Calu3 (cell line): ENCODE measurements around the gene NME5. TPM values are rescaled to one million over a fixed set of nuclear protein-coding genes. Genes with fewer than 3 reads are reported as not detected.

Experiments used
- BruUV-seq: library from RNA; stranded (reverse); fragments of 400-500 nt; replicated peaks from 2 replicates; lab custom pipeline; 2021; lab: Mats Ljungman, UMichigan
- CTCF ChIA-PET: fragments of 300-600 bp; sonication (Branson Sonifier 250); formaldehyde crosslinking; loops from one replicate; lab custom pipeline; 2022; ENCODE audit warnings: antibody characterized with exemption; lab: Charles Lee
- DNase-seq: peaks from one replicate; pipeline ENCODE4 v3.0.0; 2022
- H3K27ac Mint-ChIP-seq: one replicate; pipeline ENCODE4 v1.8.0; 2022; ENCODE audit warnings: mixed read lengths; ENCODE audit not compliant: unreplicated experiment
- H3K27me3 Mint-ChIP-seq: one replicate; pipeline ENCODE4 v1.8.0; 2022; ENCODE audit warnings: mixed read lengths; ENCODE audit not compliant: unreplicated experiment
- H3K36me3 Mint-ChIP-seq: one replicate; pipeline ENCODE4 v1.8.0; 2022; ENCODE audit warnings: mild to moderate bottlenecking, moderate library complexity, mixed read lengths; ENCODE audit not compliant: insufficient read depth, unreplicated experiment
- H3K4me1 Mint-ChIP-seq: one replicate; pipeline ENCODE4 v1.8.0; 2022; ENCODE audit warnings: mild to moderate bottlenecking, low read depth, mixed read lengths; ENCODE audit not compliant: unreplicated experiment
- H3K4me3 Mint-ChIP-seq: one replicate; pipeline ENCODE4 v1.8.0; 2022; ENCODE audit warnings: mild to moderate bottlenecking, low read depth, moderate library complexity, mixed read lengths; ENCODE audit not compliant: unreplicated experiment
- H3K9me3 Mint-ChIP-seq: one replicate; pipeline ENCODE4 v1.8.0; 2022; ENCODE audit warnings: low read depth, mixed read lengths; ENCODE audit not compliant: unreplicated experiment
- CTCF ChIP-seq: fragments of 200-600 bp; IDR thresholded peaks from one replicate; pipeline ENCODE4 v1.8.0; 2022; ENCODE audit warnings: antibody characterized with exemption; ENCODE audit not compliant: unreplicated experiment
- intact Hi-C: fragments of 100-400 bp; cut with micrococcal nuclease; formaldehyde crosslinking; loops from one replicate; pipeline ENCODE4 v1.10.0; 2022; ENCODE audit not compliant: unreplicated experiment
- total RNA-seq: library from RNA; stranded (reverse); gene quantifications from 2 replicates; pipeline ENCODE4 v1.2.3, GENCODE V29; 2022

The NME5 gene
- total RNA-seq, 1 experiment from 2014 or later, result 3.9 TPM

- no peak overlapping the region for H3K27ac Mint-ChIP-seq
- H3K27me3 Mint-ChIP-seq, result peaks cover 11% of the 10 kb centered on the region
- H3K4me3 Mint-ChIP-seq, result no peak overlapping the region
- CTCF ChIA-PET, result interaction anchor here (0.6 to 2.9 kb wide), 4 partner anchors 32 to 438 kb away, joined by 3 to 20 read pairs (median 6); no protein-coding TSS in a partner anchor
- BruUV-seq, result no TSS peak
- intact Hi-C loops, result loop anchor here (1.0 to 10.0 kb wide), 3 partner anchors 32 to 439 kb away; no protein-coding TSS in a partner anchor
- DNase-seq, result no peak
- no peaks in the 10 kb centered on the region for H3K4me1 Mint-ChIP-seq
- TF ChIP-seq CTCF, result no peak
- no peaks in the 10 kb centered on the region for H3K36me3 Mint-ChIP-seq
- H3K9me3 Mint-ChIP-seq, result no peaks in the 10 kb centered on the region
These were observed 71.3 kb downstream of the NME5 start for GRCh38 chr5:138067945-138068344.

Other genes with a start within 250 kb of the NME5 start
- gene PKD2L2, start 250.0 kb downstream of the NME5 start, total RNA-seq, result not detected in 2 replicates
- 34.9 and 42.5 TPM in 2 replicates for gene FAM13B, start 106.3 kb downstream of the NME5 start, total RNA-seq
- not detected in 2 replicates for gene WNT8A, start 55.4 kb downstream of the NME5 start, total RNA-seq
- gene BRD8, start 39.2 kb upstream of the NME5 start, total RNA-seq, result 120 and 124 TPM in 2 replicates
- 52.6 and 68.9 TPM in 2 replicates for gene KIF20A, start 39.7 kb upstream of the NME5 start, total RNA-seq
- 45.8 and 46.9 TPM in 2 replicates for gene CDC23, start 73.9 kb upstream of the NME5 start, total RNA-seq
- 0.54 and 0.83 TPM in 2 replicates for gene GFRA3, start 135.2 kb upstream of the NME5 start, total RNA-seq
- 14.9 and 15.4 TPM in 2 replicates for gene CDC25C, start 192.4 kb upstream of the NME5 start, total RNA-seq
- gene FAM53C, start 198.8 kb upstream of the NME5 start, total RNA-seq, result 36.1 and 38.5 TPM in 2 replicates
- 73.5 and 75.1 TPM in 2 replicates for gene KDM3B, start 213.3 kb upstream of the NME5 start, total RNA-seq